Measurements from ENCODE around the gene TRPC4AP. TPM values are rescaled to one million over a fixed set of nuclear protein-coding genes. Genes with fewer than 3 reads are reported as not detected.

Gene TRPC4AP, protein sequence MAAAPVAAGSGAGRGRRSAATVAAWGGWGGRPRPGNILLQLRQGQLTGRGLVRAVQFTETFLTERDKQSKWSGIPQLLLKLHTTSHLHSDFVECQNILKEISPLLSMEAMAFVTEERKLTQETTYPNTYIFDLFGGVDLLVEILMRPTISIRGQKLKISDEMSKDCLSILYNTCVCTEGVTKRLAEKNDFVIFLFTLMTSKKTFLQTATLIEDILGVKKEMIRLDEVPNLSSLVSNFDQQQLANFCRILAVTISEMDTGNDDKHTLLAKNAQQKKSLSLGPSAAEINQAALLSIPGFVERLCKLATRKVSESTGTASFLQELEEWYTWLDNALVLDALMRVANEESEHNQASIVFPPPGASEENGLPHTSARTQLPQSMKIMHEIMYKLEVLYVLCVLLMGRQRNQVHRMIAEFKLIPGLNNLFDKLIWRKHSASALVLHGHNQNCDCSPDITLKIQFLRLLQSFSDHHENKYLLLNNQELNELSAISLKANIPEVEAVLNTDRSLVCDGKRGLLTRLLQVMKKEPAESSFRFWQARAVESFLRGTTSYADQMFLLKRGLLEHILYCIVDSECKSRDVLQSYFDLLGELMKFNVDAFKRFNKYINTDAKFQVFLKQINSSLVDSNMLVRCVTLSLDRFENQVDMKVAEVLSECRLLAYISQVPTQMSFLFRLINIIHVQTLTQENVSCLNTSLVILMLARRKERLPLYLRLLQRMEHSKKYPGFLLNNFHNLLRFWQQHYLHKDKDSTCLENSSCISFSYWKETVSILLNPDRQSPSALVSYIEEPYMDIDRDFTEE
- 67.6 TPM for total RNA-seq
- long read RNA-seq, transcript TRPC4AP-202 (19 exons, 3,138 nt): minor isoform, 32 of 151 reads
- long read RNA-seq, transcript TRPC4AP-201 (19 exons, 3,226 nt): major isoform, 55 of 151 reads
- long read RNA-seq, partial matches to known transcripts: 29 of 151 reads
- long read RNA-seq, other reads (novel, unspliced or antisense): 35 of 151 reads

GRCh38 chr20:35092524-35093266 is at the start of gene TRPC4AP:
Gene TRPC4AP, minus strand, starts transcription at chr20:35092807. Its CDS starts 26 bp downstream, at chr20:35092781.
- Histone ChIP-seq H3K9me3 (no peaks in the 10 kb centered on the region), H3K27me3 (no peaks in the 10 kb centered on the region), H3K4me3 (peak within 1 kb of the TSS; percentile 94), H3K36me3 (no peaks in the 10 kb centered on the region), H3K4me1 (peaks cover 37% of the 10 kb centered on the region), H3K27ac (peak within 1 kb of the TSS; percentile 92)
- intact Hi-C loops (cut with DNase I): no loop called here
- DNase-seq: peak; percentile 96
- peak; percentile 99 for ATAC-seq
- TF ChIP-seq, protein P1, sequence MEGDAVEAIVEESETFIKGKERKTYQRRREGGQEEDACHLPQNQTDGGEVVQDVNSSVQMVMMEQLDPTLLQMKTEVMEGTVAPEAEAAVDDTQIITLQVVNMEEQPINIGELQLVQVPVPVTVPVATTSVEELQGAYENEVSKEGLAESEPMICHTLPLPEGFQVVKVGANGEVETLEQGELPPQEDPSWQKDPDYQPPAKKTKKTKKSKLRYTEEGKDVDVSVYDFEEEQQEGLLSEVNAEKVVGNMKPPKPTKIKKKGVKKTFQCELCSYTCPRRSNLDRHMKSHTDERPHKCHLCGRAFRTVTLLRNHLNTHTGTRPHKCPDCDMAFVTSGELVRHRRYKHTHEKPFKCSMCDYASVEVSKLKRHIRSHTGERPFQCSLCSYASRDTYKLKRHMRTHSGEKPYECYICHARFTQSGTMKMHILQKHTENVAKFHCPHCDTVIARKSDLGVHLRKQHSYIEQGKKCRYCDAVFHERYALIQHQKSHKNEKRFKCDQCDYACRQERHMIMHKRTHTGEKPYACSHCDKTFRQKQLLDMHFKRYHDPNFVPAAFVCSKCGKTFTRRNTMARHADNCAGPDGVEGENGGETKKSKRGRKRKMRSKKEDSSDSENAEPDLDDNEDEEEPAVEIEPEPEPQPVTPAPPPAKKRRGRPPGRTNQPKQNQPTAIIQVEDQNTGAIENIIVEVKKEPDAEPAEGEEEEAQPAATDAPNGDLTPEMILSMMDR (IDR thresholded peaks at IDR 0.05): peak; percentile 93

DNA sequence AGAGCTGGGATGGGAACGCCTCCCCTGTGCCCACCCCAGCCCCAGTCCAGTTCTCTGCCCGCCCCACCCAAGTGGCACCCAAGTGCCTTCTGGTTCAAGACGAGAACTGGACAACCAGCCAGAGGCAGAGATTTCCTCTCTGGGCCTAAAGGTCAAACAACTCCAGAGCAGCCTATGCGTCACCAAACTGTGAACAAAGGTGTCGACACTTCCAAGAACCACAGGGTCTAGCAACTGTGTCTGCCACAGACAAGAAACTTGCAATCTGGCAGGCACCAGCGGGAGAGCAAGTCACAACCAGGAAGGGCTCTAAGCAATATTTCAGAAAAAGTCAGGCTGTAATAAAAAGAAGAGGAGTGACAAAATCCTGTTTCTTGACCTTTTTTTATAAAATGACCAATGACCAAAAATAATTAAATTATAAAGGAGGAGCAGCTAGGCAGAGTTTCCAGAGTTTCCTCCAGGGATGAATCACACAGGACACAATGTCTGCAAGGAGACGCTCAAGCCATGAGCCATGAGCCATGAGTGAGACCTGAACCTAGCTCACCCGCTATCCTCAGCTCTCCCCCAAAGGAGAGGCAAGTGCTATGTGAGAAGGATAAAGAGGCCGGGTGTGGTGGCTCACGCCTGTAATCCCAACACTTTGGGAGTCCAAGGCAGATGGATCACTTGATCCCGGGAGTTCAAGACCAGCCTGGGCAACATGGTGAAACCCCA is 43.4 kb upstream of the TRPC4AP start:
- no peak for DNase-seq
- H3K9me3 ChIP-seq: no peaks in the 10 kb centered on the region
- no peaks in the 10 kb centered on the region for H3K27me3 ChIP-seq
- peaks cover 6% of the 10 kb centered on the region for H3K4me1 ChIP-seq
- peaks cover 95% of the 10 kb centered on the region for H3K36me3 ChIP-seq
- peak; percentile 87 for ATAC-seq
- no peak overlapping the region for H3K4me3 ChIP-seq
- intact Hi-C loops (cut with DNase I): no loop called here
- peak overlapping the region; percentile 24 for H3K27ac ChIP-seq
- TF ChIP-seq, protein P1 (IDR thresholded peaks at IDR 0.05): no peak

GRCh38 chr20:35134880-35135279 is 42.3 kb upstream of the TRPC4AP start:
- no peak for DNase-seq
- peaks cover 95% of the 10 kb centered on the region for H3K36me3 ChIP-seq
- no peak overlapping the region for H3K4me3 ChIP-seq
- H3K27ac ChIP-seq: peak overlapping the region; percentile 24
- no peak for ATAC-seq
- TF ChIP-seq, protein P1 (IDR thresholded peaks at IDR 0.05): no peak
- peaks cover 6% of the 10 kb centered on the region for H3K4me1 ChIP-seq
- intact Hi-C loops (cut with DNase I): no loop called here
- H3K9me3 ChIP-seq: no peaks in the 10 kb centered on the region
- H3K27me3 ChIP-seq: no peaks in the 10 kb centered on the region

- DNase-seq: no peak
- ATAC-seq: no peak
- TF ChIP-seq, protein P1 (IDR thresholded peaks at IDR 0.05): no peak
- Histone ChIP-seq H3K4me1 (peaks cover 6% of the 10 kb centered on the region), H3K27ac (peak overlapping the region; percentile 24), H3K27me3 (no peaks in the 10 kb centered on the region), H3K4me3 (no peak overlapping the region), H3K9me3 (no peaks in the 10 kb centered on the region), H3K36me3 (peaks cover 95% of the 10 kb centered on the region)
- intact Hi-C loops (cut with DNase I): no loop called here
Measured at GRCh38 chr20:35134472-35134871, 41.9 kb upstream of the TRPC4AP start.

DNA sequence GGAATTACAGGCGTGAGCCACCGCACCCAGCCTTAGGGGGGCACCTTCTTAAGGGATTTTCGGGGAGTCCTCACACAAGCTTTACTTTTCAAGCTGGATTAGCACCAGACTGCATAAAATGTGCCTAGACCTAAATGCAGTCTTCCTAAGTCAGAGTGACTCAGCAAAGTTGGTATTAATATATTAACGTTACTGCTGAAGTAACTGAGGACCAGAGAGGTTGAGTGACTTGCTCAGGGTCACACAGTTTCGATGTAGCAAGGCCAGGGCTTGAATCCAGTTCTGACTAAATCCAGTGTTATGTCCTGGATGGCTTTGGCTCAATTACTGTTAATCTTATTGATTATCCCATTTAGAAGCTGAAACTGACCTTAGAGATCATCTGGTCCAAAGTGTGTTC is 41.1 kb upstream of the TRPC4AP start:
- peaks cover 6% of the 10 kb centered on the region for H3K4me1 ChIP-seq
- DNase-seq: no peak
- no peak overlapping the region for H3K4me3 ChIP-seq
- H3K27ac ChIP-seq: no peak overlapping the region
- H3K36me3 ChIP-seq: peaks cover 96% of the 10 kb centered on the region
- intact Hi-C loops (cut with DNase I): no loop called here
- no peaks in the 10 kb centered on the region for H3K9me3 ChIP-seq
- TF ChIP-seq, protein P1 (IDR thresholded peaks at IDR 0.05): no peak
- ATAC-seq: no peak
- no peaks in the 10 kb centered on the region for H3K27me3 ChIP-seq

Measured in upper lobe of right lung (tissue), 1 donor.